Measurements from ENCODE around the gene USP48.

The USP48 gene

DNA sequence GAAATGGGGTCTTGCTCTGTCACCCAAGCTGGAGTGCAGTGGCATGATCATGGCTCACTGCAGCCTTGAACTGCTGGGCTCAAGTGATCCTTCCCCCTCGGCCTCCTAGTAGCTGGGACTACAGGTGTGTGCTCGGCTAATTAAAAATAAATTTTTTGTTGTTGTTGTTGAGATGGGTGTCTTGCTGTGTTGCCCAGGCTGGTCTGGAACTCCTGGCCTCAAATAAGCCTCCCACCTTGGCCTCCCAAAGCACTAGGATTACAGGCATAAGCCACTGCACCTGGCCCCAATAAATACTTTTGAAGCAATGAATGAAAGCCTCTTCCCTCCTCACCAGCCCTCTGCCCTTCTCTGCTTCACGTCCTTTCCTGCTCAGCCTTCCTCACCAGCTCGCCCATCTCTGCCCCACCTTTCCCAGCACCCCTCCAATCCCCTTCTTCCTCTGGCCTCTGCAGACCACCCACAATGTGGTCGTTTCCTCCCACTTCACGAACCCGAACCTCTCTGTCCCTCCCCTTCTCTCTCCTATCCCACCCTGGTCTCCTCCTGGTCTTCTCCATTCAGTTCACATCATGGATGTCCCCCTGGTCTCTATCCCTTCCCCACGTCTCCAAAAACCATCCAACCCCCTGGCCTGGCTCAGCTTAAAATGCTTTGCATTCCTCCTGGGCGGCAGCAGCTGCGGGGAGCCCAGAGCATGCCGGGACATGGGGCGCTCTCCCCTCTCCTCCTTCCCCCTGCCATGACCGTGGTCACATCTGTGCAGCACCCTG lies 152.2 kb downstream of the USP48 start:
- in situ Hi-C loops (cut with HindIII; ENCODE audit: low sequenced_read_pairs), result no loop called here
- TF ChIP-seq CTCF (IDR thresholded peaks at IDR 0.05; ENCODE audit: low read depth, low read length), result no peak
- H3K4me3 ChIP-seq (ENCODE audit: low read depth, low read length), result no peak overlapping the region
- no peak for DNase-seq (ENCODE audit: low read depth, low spot score)

DNA sequence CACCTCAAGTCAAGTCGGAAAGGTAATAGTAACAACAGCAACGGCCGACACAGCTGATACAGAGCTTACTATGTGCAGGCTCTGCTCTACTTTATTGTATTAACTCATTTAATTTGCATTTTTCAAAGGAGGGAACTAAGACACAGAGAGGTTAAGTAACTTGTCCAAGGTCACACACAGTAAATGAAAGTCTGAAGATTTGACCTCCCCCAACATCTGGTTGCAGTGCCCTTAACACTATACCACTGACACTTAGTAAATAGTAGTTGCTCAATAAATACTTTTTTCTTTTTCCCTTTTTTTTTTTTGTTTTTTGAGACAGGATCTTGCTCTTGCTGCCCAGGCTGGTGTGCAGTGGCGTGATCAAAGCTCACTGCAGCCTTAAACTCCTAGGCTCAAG lies 153.0 kb downstream of the USP48 start:
- no peak overlapping the region for H3K4me3 ChIP-seq (ENCODE audit: low read depth, low read length)
- in situ Hi-C loops (cut with HindIII; ENCODE audit: low sequenced_read_pairs), result no loop called here
- DNase-seq (ENCODE audit: low read depth, low spot score), result no peak
- TF ChIP-seq CTCF (IDR thresholded peaks at IDR 0.05; ENCODE audit: low read depth, low read length), result no peak

GRCh38 chr1:21628798-21629393 lies 154.1 kb downstream of the USP48 start:
- H3K4me3 ChIP-seq (ENCODE audit: low read depth, low read length), result no peak overlapping the region
- in situ Hi-C loops (cut with HindIII; ENCODE audit: low sequenced_read_pairs), result no loop called here
- no peak for TF ChIP-seq CTCF (IDR thresholded peaks at IDR 0.05; ENCODE audit: low read depth, low read length)
- DNase-seq (ENCODE audit: low read depth, low spot score), result no peak

All from astrocyte of the spinal cord (primary cell).